Fibroblast of pulmonary artery (primary cell): ENCODE data around the gene DST.

Source experiments
- DNase-seq: peaks from one replicate; pipeline ENCODE4 v3.0.0-alpha.2; 2010; ENCODE audit warnings: low read depth
- H3K4me3 ChIP-seq: replicated peaks from 2 replicates; pipeline ENCODE4 v1.5.1; 2011; ENCODE audit warnings: low read depth, mild to moderate bottlenecking, control low read depth, low read length, moderate library complexity
- TF ChIP-seq, protein P1 (sequence below): IDR thresholded peaks from 2 replicates; pipeline ENCODE4 v1.5.1; 2011; ENCODE audit warnings: mild to moderate bottlenecking, control low read depth, low read length, inconsistent platforms; ENCODE audit errors: missing control alignments

Gene DST

DNA sequence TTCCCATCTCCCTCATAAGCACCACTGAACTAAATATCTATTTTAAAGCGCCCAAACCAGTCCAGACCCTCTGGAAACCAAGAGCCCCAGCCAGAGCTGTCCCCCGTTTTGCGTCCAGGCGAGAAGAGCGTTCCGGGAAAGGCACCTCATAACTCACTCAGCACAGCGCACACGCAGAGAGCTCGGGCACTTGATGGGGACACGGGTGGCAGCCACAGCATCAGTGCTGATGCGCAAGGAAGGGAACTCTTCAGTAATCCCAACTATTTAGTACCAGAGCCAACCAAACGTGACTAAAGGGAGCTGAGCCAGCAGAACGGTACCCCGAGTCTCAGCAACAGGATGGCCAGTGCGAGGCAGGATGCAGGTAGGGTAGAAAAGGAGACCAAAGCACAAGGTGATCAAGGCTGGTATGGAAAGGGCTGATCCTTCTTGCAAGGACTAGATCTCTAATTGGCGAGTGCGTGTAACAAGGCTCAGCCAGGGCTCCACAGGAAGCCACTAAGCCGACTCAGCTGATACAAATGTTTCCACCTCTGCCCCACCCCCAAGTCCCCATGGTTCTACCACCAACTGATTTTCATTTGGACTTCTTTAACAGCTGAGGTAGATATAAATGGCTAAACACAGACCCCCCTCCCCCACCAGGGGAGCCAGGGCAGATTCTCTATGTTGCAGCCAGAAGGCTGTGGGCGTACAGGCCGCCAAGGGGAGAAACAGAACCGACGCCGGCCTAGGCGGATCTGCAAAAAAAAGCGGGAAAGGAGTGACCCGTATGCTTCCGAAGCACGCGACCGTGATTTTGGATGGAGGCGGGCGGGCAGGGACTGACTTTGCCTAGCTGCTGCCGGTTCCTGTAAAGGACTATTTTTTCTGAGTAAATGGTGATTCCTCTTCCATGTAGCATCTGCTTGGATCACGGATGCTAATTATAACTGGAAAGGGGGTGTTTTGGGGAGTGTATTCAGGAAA, 211.8 kb downstream of the DST start:
- no peak for DNase-seq
- TF ChIP-seq, protein P1, sequence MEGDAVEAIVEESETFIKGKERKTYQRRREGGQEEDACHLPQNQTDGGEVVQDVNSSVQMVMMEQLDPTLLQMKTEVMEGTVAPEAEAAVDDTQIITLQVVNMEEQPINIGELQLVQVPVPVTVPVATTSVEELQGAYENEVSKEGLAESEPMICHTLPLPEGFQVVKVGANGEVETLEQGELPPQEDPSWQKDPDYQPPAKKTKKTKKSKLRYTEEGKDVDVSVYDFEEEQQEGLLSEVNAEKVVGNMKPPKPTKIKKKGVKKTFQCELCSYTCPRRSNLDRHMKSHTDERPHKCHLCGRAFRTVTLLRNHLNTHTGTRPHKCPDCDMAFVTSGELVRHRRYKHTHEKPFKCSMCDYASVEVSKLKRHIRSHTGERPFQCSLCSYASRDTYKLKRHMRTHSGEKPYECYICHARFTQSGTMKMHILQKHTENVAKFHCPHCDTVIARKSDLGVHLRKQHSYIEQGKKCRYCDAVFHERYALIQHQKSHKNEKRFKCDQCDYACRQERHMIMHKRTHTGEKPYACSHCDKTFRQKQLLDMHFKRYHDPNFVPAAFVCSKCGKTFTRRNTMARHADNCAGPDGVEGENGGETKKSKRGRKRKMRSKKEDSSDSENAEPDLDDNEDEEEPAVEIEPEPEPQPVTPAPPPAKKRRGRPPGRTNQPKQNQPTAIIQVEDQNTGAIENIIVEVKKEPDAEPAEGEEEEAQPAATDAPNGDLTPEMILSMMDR, result no peak

DNA sequence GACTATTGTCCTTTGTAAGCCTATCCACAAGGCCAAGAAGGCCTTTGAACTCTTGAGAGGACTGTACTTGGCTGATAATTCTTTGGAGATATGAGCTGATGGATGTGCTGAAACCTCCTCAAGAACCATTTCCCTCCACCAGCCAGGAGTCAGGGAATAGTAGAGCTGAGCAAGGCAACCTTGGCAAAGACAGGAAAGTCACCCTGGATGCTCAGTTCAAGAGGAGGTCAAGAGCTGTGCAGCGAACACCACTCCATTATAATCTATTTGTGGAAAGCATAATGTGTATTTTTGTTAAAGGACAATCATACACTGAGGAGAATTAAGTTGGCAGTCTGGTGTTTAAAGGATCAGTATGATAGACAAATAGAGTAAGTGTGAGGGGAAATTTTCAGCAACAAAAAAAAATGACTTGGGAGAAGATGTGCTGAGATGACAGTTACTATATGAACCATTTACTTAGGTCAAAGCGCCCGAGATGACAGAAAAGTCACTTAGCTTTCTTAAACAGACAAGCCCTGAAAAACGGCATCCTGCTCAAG, 218.1 kb downstream of the DST start:
- TF ChIP-seq, protein P1, result no peak

More for the DNA sequence above, 211.8 kb downstream of the DST start:
- no peak overlapping the region for H3K4me3 ChIP-seq

DNA sequence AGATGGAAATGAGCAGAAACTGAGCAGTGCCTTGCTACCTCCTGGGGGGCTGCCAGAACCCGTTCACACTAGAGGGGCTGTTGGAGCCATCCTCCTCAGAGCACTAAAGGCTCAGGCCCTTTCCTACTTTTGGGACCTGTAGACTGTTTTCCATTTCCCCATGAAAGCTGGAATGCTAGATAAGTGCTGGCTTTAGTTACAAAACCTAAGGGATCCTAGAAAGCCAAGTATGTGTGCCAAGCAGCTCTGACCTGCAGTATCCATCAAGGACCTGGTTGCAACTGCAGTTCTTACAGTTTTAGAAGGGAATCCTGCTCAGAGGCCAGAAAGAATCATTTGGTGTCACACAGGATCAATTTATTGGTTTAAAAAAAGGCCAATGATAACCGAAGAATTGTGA, 218.6 kb downstream of the DST start:
- DNase-seq, result no peak

More for the DNA sequence above, 218.1 kb downstream of the DST start:
- no peak for DNase-seq
- H3K4me3 ChIP-seq, result no peak overlapping the region

DNA sequence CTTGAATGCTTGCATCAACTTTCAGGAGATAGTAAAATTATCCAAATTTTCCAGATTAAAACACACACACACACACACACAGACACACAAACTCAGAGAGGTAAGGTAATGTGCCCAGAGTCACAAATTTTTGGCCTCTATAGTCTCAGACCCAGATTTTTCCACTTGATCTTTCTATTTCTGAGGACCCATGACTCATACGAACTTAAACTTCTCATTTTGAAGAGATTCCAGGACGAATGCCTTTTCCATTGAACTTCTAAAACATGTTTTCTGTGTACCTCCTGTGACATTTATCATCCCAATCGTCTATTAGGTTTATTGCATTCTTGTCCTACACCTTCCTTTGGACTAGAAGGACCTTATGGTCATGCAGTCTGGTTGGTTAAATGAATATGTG, 222.4 kb downstream of the DST start:
- TF ChIP-seq, protein P1, result no peak
- H3K4me3 ChIP-seq, result no peak overlapping the region
- DNase-seq, result no peak

More for the DNA sequence above, 218.6 kb downstream of the DST start:
- TF ChIP-seq, protein P1, result no peak
- H3K4me3 ChIP-seq, result no peak overlapping the region

DNA sequence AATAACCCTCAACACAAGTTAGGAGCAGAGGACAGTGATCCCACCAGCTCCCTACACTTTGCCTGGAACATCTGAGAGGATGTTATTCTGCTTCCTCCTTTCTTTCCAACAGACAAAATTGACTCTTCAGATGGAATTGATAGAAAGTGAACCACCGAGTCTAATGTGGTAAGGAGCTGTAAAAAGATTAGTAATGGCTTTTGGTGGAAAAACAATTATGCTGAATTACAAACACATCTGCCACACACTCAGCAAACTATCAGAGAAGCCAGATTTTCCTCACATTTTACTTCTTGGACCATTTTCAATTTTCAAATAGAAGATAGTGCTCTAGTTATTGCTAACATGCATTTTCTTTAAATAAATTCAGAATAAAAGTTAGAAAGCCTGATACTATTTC, 223.5 kb downstream of the DST start:
- DNase-seq, result no peak
- TF ChIP-seq, protein P1, result no peak
- no peak overlapping the region for H3K4me3 ChIP-seq

DNA sequence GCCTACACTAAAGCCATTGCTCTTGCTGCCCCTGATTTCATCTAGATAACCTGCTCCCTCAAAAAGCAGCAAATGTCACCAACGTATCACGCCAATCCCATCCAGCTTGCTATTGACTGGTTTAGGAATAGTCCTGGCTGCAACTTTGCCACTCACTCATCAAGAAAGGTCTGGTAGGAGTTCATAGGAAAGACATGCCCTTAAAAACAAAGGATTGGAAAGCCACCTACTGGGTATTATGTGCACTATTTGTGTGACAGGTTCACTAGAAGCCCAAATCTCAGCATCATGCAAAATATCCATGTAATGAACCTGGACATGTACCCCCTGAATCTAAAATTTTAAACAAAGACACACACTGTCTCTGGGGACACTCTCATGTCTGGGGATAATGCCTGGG, 224.9 kb downstream of the DST start:
- no peak for DNase-seq

More for the DNA sequence above, 224.9 kb downstream of the DST start:
- H3K4me3 ChIP-seq, result no peak overlapping the region
- TF ChIP-seq, protein P1, result no peak
